PFSK-1 (cell line): ENCODE measurements around the gene CMTM1.

Experiments used
- FOXP2 ChIP-seq: optimal IDR thresholded peaks from 2 replicates; pipeline ENCODE3; 2011; ENCODE audit warnings: borderline replicate concordance, control low read depth, inconsistent platforms; ENCODE audit not compliant: insufficient read depth; ENCODE audit errors: extremely low read length, extremely low read depth
- POLR2AphosphoS5 ChIP-seq: IDR thresholded peaks from 2 replicates; pipeline ENCODE4 v1.6.1; 2012; ENCODE audit warnings: low read depth, mild to moderate bottlenecking, control low read depth, low read length, moderate library complexity
- REST ChIP-seq, 2 experiments: IDR thresholded peaks; 2 replicates each; pipeline versions ENCODE4 v1.6.1 to v1.8.0; 2011 to 2012; ENCODE audit warnings: low read depth in 2 of 2, low read length in 2 of 2, control low read depth in 1 of 2, inconsistent platforms in 1 of 2, mild to moderate bottlenecking in 1 of 2, moderate library complexity in 1 of 2; ENCODE audit not compliant: insufficient read depth in 1 of 2
- SIN3A ChIP-seq: IDR thresholded peaks from 2 replicates; pipeline ENCODE4 v1.6.1; 2012; ENCODE audit warnings: mild to moderate bottlenecking, low read length, moderate library complexity, borderline replicate concordance; ENCODE audit not compliant: insufficient read depth
- TAF1 ChIP-seq: IDR thresholded peaks from 2 replicates; pipeline ENCODE4 v1.6.1; 2012; ENCODE audit warnings: low read length, control low read depth, borderline replicate concordance; ENCODE audit not compliant: insufficient read depth

The CMTM1 gene

DNA sequence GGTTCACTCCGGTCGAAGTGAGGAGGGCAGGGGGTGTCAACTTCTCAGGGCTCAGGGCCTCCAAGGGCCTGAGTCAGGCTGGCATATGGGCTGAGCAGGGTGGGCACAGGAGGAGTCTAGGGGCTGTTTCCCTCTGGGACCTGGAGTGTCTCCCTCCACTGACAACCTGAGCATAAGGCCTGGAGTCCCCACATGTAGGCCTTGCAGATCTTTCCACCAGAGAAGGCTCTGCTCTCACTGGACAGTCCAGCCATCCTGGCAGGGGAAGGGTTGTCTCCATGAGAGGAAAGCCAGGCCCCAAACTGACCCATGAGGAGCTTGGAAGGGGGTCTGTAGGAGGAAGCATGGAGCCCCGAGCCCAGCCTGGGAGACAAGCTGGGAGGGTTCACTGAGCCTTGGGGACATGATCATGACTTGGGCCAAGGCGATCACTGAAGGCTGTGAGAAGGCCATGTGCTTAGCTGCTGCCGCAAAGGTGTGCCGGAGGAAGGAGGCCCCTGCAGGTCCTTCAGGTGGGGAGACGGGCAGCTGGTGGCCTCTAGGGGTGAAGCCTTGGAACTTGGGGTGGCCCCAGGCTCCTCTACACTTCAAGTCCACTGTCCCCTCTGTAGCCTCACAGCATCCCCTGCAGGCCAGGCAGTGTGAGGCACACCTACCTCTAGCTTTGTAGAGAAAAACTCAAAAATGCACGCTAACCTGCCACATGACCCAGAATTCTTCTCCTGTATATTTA lies 22.9 kb downstream of the CMTM1 start:
- TF ChIP-seq POLR2AphosphoS5 (no peak), REST (IDR thresholded peaks at IDR 0.05; ENCODE audit: insufficient read depth in 1 of 2, low read depth in 2 of 2, low read length in 2 of 2) (no peak), SIN3A (no peak), TAF1 (no peak), FOXP2 (no peak)

GRCh38 chr16:66590322-66590721 lies 24.1 kb downstream of the CMTM1 start:
- TF ChIP-seq POLR2AphosphoS5, result no peak
- TF ChIP-seq FOXP2, result no peak
- no peak for TF ChIP-seq SIN3A
- no peak for TF ChIP-seq REST (IDR thresholded peaks at IDR 0.05; ENCODE audit: insufficient read depth in 1 of 2, low read depth in 2 of 2, low read length in 2 of 2)
- TF ChIP-seq TAF1, result no peak

- TF ChIP-seq TAF1 (no peak), POLR2AphosphoS5 (no peak), FOXP2 (no peak), SIN3A (no peak), REST (IDR thresholded peaks at IDR 0.05; ENCODE audit: insufficient read depth in 1 of 2, low read depth in 2 of 2, low read length in 2 of 2) (no peak)
Measured at GRCh38 chr16:66591018-66591417, 24.8 kb downstream of the CMTM1 start.

- TF ChIP-seq FOXP2, result no peak
- no peak for TF ChIP-seq TAF1
- no peak for TF ChIP-seq POLR2AphosphoS5
- TF ChIP-seq REST (IDR thresholded peaks at IDR 0.05; ENCODE audit: insufficient read depth in 1 of 2, low read depth in 2 of 2, low read length in 2 of 2), result no peak
- no peak for TF ChIP-seq SIN3A
Measured at GRCh38 chr16:66592241-66592640, 26.0 kb downstream of the CMTM1 start.

DNA sequence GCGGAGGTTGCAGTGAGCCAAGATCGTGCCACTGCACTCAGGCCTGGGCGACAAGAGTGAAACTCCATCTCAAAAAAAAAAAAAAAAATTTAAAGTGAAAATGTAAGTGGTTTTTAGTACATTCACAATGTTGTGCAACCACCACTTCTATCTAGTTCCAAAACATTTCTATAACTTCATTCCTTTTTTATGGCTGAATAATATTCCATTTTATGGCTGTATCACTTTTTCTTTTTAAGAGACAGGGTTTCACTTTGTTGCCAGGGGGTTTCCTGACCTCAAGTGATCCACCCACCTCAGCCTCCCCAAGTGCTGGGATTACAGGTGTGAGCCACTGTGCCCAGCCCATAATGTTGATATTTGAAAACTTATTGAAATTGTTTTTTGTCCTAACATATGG lies 26.6 kb downstream of the CMTM1 start:
- no peak for TF ChIP-seq FOXP2
- TF ChIP-seq REST (IDR thresholded peaks at IDR 0.05; ENCODE audit: insufficient read depth in 1 of 2, low read depth in 2 of 2, low read length in 2 of 2), result no peak
- TF ChIP-seq POLR2AphosphoS5, result no peak
- no peak for TF ChIP-seq SIN3A
- TF ChIP-seq TAF1, result no peak
